Jurkat, Clone E6-1 (cell line): ENCODE results near the gene VEGFB.

Experiments
- DNase-seq: peaks from one replicate; pipeline ENCODE4 v3.0.0-alpha.2; 2011; ENCODE audit warnings: low read depth, low spot score
- H3K4me3 ChIP-seq: 2 replicates; pipeline ENCODE4 v1.5.1; 2011; ENCODE audit warnings: mild to moderate bottlenecking, low read length, control low read depth, moderate library complexity

Gene VEGFB

GRCh38 chr11:64255135-64256128 lies 21.0 kb downstream of the VEGFB start:
- H3K4me3 ChIP-seq = no peak overlapping the region
- no peak for DNase-seq

DNA sequence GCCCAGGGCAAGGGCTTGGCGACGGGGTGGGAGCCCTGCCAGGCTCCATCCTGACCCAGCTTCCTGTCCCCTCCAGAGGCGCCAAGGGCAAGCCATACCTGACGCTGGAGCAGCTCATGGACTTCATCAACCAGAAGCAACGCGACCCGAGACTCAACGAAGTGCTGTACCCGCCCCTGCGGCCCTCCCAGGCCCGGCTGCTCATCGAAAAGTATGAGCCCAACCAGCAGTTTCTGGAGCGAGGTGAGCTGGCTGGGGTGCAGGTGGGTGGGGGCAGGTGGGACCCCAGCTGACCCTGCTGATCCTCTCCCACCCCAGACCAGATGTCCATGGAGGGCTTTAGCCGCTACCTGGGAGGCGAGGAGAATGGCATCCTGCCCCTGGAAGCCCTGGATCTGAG lies 21.9 kb downstream of the VEGFB start:
- H3K4me3 ChIP-seq = no peak overlapping the region

DNA sequence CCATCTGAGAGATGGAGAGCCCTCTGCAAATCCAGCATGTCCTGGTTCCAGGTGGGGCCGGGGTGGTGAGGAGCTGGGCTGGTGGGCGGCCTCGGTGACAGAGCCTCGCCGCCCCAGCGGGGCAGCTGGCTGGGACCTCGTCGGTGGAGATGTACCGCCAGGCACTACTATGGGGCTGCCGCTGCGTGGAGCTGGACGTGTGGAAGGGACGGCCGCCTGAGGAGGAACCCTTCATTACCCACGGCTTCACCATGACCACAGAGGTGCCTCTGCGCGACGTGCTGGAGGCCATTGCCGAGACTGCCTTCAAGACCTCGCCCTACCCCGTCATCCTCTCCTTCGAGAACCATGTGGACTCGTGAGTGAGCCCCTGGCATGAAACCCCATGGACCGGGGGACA lies 24.0 kb downstream of the VEGFB start:
- no peak overlapping the region for H3K4me3 ChIP-seq
- DNase-seq = no peak

More for the DNA sequence above, 21.9 kb downstream of the VEGFB start:
- DNase-seq = no peak

- DNase-seq = no peak
- no peak overlapping the region for H3K4me3 ChIP-seq
These were observed 24.7 kb downstream of the VEGFB start for GRCh38 chr11:64258946-64259532.

GRCh38 chr11:64259533-64260067 lies 25.2 kb downstream of the VEGFB start:
- DNase-seq = no peak
- no peak overlapping the region for H3K4me3 ChIP-seq

DNA sequence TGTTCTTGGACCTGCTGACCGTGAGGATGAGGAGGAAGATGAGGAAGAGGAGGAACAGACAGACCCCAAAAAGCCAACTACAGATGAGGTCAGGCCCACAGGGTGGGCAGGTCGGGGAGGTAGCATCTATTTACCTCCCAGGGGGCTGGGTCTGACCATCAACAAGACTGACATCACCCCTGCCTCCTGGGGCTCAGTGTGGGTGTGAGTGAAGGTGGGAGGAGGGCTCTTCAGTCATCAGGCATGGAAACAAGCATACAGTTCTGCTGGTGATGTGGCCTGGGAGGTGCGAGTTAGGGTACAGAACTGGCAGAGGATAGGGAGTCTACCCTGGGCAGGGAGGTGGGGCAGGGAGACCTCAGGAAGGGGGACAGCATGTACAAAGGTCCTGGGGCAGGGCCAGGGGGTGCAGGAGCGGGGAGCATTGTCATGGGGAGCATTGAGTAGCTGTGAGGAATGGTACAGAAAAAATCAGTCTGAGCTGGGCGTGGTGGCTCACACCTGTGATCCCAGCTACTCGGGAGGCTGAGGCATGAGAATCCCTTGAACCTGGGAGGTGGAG lies 25.8 kb downstream of the VEGFB start:
- DNase-seq = no peak
- no peak overlapping the region for H3K4me3 ChIP-seq

DNA sequence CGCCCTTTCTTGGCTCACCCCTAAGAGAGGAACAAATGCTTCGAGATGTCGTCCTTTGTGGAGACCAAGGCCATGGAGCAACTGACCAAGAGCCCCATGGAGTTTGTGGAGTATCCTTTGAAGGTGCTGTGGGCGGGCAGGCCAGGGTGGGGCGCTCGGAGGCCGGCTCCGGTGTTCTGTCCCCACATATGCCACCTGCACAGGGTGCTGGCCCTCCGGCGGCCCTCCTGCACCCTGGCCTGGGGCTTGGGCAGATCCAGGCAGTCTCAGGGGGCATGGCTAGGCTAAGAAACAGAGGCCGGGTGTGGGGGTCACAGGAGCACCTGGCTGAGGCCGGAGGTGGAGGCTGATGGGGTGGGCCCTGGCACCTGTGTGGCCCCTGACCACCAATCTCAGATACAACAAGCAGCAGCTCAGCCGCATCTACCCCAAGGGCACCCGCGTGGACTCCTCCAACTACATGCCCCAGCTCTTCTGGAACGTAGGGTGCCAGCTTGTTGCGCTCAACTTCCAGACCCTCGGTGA lies 27.2 kb downstream of the VEGFB start:
- no peak for DNase-seq
- H3K4me3 ChIP-seq = no peak overlapping the region

GRCh38 chr11:64262271-64263002 lies 28.1 kb downstream of the VEGFB start:
- DNase-seq = no peak
- H3K4me3 ChIP-seq = no peak overlapping the region

DNA sequence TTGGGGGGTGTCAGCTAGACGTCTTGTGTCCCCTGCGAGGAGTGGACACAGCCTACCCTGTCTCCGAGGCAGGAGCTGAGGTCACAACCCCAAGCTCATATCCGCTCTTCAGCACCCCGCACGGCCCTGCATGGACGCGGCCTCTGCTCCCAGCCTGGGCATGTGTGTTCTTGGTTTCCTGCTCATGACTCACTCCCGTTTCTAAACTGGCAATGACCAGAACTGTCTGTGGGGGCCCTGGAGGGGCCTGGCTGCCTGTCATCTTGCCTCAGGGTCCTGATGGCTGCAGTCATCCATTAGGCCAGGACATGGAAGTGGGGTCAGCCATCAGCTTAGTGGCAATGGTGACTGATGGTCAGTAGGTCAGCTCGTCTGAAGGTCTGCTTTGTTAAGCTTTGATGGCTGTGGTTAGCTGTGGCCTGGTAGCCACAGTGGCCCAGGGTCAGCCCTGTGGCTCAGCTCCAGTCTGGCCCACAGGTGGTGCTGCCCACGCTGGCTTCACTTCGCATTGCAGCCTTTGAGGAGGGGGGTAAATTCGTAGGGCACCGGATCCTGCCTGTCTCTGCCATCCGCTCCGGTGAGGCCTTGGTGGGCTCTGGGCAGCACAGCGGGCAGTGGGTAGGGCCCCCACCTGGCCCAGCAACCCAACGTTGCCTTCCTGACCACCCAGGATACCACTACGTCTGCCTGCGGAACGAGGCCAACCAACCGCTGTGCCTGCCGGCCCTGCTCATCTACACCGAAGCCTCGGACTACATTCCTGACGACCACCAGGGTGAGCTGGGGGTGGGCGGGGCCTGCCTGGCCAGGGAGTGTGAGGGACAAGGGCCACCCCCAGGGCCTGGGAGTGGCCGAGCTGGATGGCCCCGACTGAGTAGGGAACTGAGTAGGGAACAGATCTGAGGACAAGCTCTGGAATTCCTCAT lies 28.9 kb downstream of the VEGFB start:
- DNase-seq = no peak
- H3K4me3 ChIP-seq = no peak overlapping the region

GRCh38 chr11:64263947-64264317 lies 29.5 kb downstream of the VEGFB start:
- no peak overlapping the region for H3K4me3 ChIP-seq
- no peak for DNase-seq

GRCh38 chr11:64264371-64264852 lies 30.0 kb downstream of the VEGFB start:
- no peak for DNase-seq
- no peak overlapping the region for H3K4me3 ChIP-seq

- no peak overlapping the region for H3K4me3 ChIP-seq
- no peak for DNase-seq
These were observed 31.1 kb downstream of the VEGFB start for GRCh38 chr11:64265176-64266160.

GRCh38 chr11:64266339-64266738 lies 32.0 kb downstream of the VEGFB start:
- no peak overlapping the region for H3K4me3 ChIP-seq
- DNase-seq = no peak

DNA sequence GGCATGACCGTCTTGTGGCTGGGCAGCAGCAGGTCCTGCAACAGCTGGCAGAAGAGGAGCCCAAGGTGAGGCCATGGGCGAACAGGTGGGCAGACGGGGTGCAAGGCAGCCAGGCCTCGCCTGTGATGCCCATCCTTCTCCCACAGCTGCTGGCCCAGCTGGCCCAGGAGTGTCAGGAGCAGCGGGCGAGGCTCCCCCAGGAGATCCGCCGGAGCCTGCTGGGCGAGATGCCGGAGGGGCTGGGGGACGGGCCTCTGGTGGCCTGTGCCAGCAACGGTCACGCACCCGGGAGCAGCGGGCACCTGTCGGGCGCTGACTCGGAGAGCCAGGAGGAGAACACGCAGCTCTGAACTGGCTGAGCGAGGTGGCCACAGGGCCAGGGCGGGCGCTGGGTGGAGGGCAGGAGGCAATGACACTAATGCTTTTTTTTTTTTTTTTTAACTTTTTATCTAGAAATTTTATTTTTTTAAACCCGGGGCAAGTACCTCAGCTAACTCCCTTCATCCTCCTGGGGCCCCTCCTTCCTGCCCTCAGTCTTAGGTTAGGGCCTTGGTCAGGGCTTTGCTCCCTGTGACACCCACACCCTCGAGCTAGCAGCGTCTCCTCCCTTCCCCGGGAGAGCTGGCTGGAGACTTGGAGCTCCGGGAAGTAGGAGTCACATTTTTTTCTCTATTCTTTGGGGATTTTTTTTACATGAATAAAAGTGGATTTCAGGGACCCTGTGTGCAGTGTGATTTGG lies 33.0 kb downstream of the VEGFB start:
- DNase-seq = no peak
- no peak overlapping the region for H3K4me3 ChIP-seq

- no peak for DNase-seq
- H3K4me3 ChIP-seq = peak overlapping the region; percentile 89
These were observed 33.9 kb downstream of the VEGFB start for GRCh38 chr11:64268025-64268892.
